ENCODE measurements around the gene AADAC.
"Not testable (repeated sequence)": the region's sequence is repeated elsewhere in the genome, so short reads cannot be mapped to it uniquely, and the experiment has no call there.

The AADAC gene
- total RNA-seq: 0 to 0.03 (median 0) reads per million in 18 experiments

GRCh38 chr3:151813799-151814198 is at the start of gene AADAC:
AADAC (plus strand) TSS chr3:151814116; CDS start chr3:151814163, 47 bp downstream.
- DNase-seq: no peak

GRCh38 chr3:151764699-151765098 is 49.2 kb upstream of the AADAC start:
- not testable (repeated sequence) for DNase-seq

GRCh38 chr3:151765685-151766084 is 48.2 kb upstream of the AADAC start:
- DNase-seq: no peak

- no peak for DNase-seq
These were observed 47.5 kb upstream of the AADAC start for GRCh38 chr3:151766454-151766853.

GRCh38 chr3:151768393-151768930 is 45.5 kb upstream of the AADAC start:
- DNase-seq: no peak

GRCh38 chr3:151769175-151769574 is 44.7 kb upstream of the AADAC start:
- DNase-seq: no peak

- DNase-seq: no peak
These were observed 43.0 kb upstream of the AADAC start for GRCh38 chr3:151770956-151771355.

- DNase-seq: no peak
These were observed 41.0 kb upstream of the AADAC start for GRCh38 chr3:151772825-151773480.

- no peak for DNase-seq
These were observed 39.7 kb upstream of the AADAC start for GRCh38 chr3:151774235-151774634.

GRCh38 chr3:151774910-151775309 is 39.0 kb upstream of the AADAC start:
- DNase-seq: no peak

- DNase-seq: no peak
These were observed 38.3 kb upstream of the AADAC start for GRCh38 chr3:151775314-151776258.

GRCh38 chr3:151776259-151776740 is 37.6 kb upstream of the AADAC start:
- DNase-seq: no peak

GRCh38 chr3:151777880-151778279 is 36.0 kb upstream of the AADAC start:
- no peak for DNase-seq

- DNase-seq: no peak
These were observed 26.3 kb upstream of the AADAC start for GRCh38 chr3:151787626-151788025.

- DNase-seq: no peak
These were observed 25.5 kb upstream of the AADAC start for GRCh38 chr3:151788401-151788800.

- no peak for DNase-seq
These were observed 24.0 kb upstream of the AADAC start for GRCh38 chr3:151789853-151790463.

GRCh38 chr3:151790763-151791162 is 23.2 kb upstream of the AADAC start:
- DNase-seq: not testable (repeated sequence)

- no peak for DNase-seq
These were observed 21.5 kb upstream of the AADAC start for GRCh38 chr3:151792411-151792810.

- no peak for DNase-seq
These were observed 20.3 kb upstream of the AADAC start for GRCh38 chr3:151793636-151794035.

- DNase-seq: no peak
These were observed 19.8 kb upstream of the AADAC start for GRCh38 chr3:151794080-151794479.

GRCh38 chr3:151795276-151795675 is 18.6 kb upstream of the AADAC start:
- no peak for DNase-seq

- DNase-seq: no peak
These were observed 17.7 kb upstream of the AADAC start for GRCh38 chr3:151796105-151796680.

GRCh38 chr3:151798466-151798865 is 15.4 kb upstream of the AADAC start:
- no peak for DNase-seq

All from inflammatory macrophage (primary cell).